Adipocyte (in vitro differentiated cells): ENCODE results near the gene RALY.

Experiments
- DNase-seq: peaks from one replicate; pipeline ENCODE4 v3.0.0-alpha.2; 2015; ENCODE audit warnings: low read depth
- H3K27me3 ChIP-seq: replicated peaks from 2 replicates; pipeline ENCODE4 v1.7.0; 2013; ENCODE audit warnings: mild to moderate bottlenecking, low read length, moderate library complexity; ENCODE audit not compliant: control insufficient read depth, insufficient read depth
- H3K36me3 ChIP-seq: 2 replicates; pipeline ENCODE4 v1.7.0; 2013; ENCODE audit warnings: low read length, mild to moderate bottlenecking, moderate library complexity; ENCODE audit not compliant: control insufficient read depth, insufficient read depth, severe bottlenecking
- H3K4me1 ChIP-seq: 2 replicates; pipeline ENCODE4 v1.7.0; 2013; ENCODE audit warnings: mild to moderate bottlenecking, low read length, moderate library complexity; ENCODE audit not compliant: control insufficient read depth, insufficient read depth
- H3K4me3 ChIP-seq: 2 replicates; pipeline ENCODE4 v1.7.0; 2013; ENCODE audit warnings: mild to moderate bottlenecking, low read length, moderate library complexity
- H3K9ac ChIP-seq: 2 replicates; pipeline ENCODE4 v1.7.0; 2013; ENCODE audit warnings: mild to moderate bottlenecking, low read length, moderate library complexity
- H3K9me3 ChIP-seq: 2 replicates; pipeline ENCODE4 v1.7.0; 2013; ENCODE audit warnings: mild to moderate bottlenecking, low read length, moderate library complexity; ENCODE audit not compliant: control insufficient read depth

The RALY gene

GRCh38 chr20:34070079-34070439 is 76.3 kb downstream of the RALY start:
- H3K36me3 ChIP-seq: peaks cover 14% of the 10 kb centered on the region

GRCh38 chr20:34070859-34071258 is 77.1 kb downstream of the RALY start:
- no peak overlapping the region for H3K4me3 ChIP-seq
- peaks cover 10% of the 10 kb centered on the region for H3K4me1 ChIP-seq
- no peak for DNase-seq
- peaks cover 14% of the 10 kb centered on the region for H3K36me3 ChIP-seq
- H3K9ac ChIP-seq: no peak overlapping the region
- H3K27me3 ChIP-seq: no peaks in the 10 kb centered on the region
- H3K9me3 ChIP-seq: no peaks in the 10 kb centered on the region

More at GRCh38 chr20:34070079-34070439, 76.3 kb downstream of the RALY start:
- Histone ChIP-seq H3K27me3 (no peaks in the 10 kb centered on the region), H3K4me1 (peaks cover 18% of the 10 kb centered on the region), H3K4me3 (no peak overlapping the region), H3K9me3 (no peaks in the 10 kb centered on the region), H3K9ac (no peak overlapping the region)
- no peak for DNase-seq

GRCh38 chr20:34072076-34072475 is 78.4 kb downstream of the RALY start:
- DNase-seq: no peak
- H3K36me3 ChIP-seq: peaks cover 25% of the 10 kb centered on the region
- peaks cover 6% of the 10 kb centered on the region for H3K4me1 ChIP-seq
- no peaks in the 10 kb centered on the region for H3K27me3 ChIP-seq
- H3K9ac ChIP-seq: no peak overlapping the region
- H3K9me3 ChIP-seq: no peaks in the 10 kb centered on the region
- no peak overlapping the region for H3K4me3 ChIP-seq

- no peaks in the 10 kb centered on the region for H3K9me3 ChIP-seq
- DNase-seq: no peak
- H3K36me3 ChIP-seq: peaks cover 31% of the 10 kb centered on the region
- H3K9ac ChIP-seq: no peak overlapping the region
- H3K4me3 ChIP-seq: no peak overlapping the region
- no peaks in the 10 kb centered on the region for H3K27me3 ChIP-seq
- peaks cover 6% of the 10 kb centered on the region for H3K4me1 ChIP-seq
Observed at GRCh38 chr20:34072778-34073177, 79.1 kb downstream of the RALY start.

GRCh38 chr20:34074101-34074760 is 80.5 kb downstream of the RALY start:
- Histone ChIP-seq H3K36me3 (peaks cover 44% of the 10 kb centered on the region), H3K27me3 (no peaks in the 10 kb centered on the region), H3K4me1 (peaks cover 6% of the 10 kb centered on the region), H3K9me3 (no peaks in the 10 kb centered on the region), H3K4me3 (no peak overlapping the region), H3K9ac (no peak overlapping the region)
- peak; percentile 23 for DNase-seq

- Histone ChIP-seq H3K36me3 (peaks cover 51% of the 10 kb centered on the region), H3K9me3 (no peaks in the 10 kb centered on the region), H3K27me3 (no peaks in the 10 kb centered on the region), H3K4me3 (no peak overlapping the region), H3K4me1 (no peaks in the 10 kb centered on the region), H3K9ac (no peak overlapping the region)
- DNase-seq: no peak
Observed at GRCh38 chr20:34075647-34076046, 81.9 kb downstream of the RALY start.

- Histone ChIP-seq H3K36me3 (peaks cover 63% of the 10 kb centered on the region), H3K4me1 (no peaks in the 10 kb centered on the region), H3K9me3 (no peaks in the 10 kb centered on the region), H3K4me3 (no peak overlapping the region), H3K27me3 (no peaks in the 10 kb centered on the region), H3K9ac (no peak overlapping the region)
- no peak for DNase-seq
Observed at GRCh38 chr20:34076952-34077351, 83.2 kb downstream of the RALY start.

GRCh38 chr20:34078540-34078939 is 84.8 kb downstream of the RALY start:
- H3K9me3 ChIP-seq: no peaks in the 10 kb centered on the region
- peaks cover 10% of the 10 kb centered on the region for H3K4me1 ChIP-seq
- H3K4me3 ChIP-seq: no peak overlapping the region
- no peak for DNase-seq
- H3K27me3 ChIP-seq: no peaks in the 10 kb centered on the region
- H3K36me3 ChIP-seq: peaks cover 62% of the 10 kb centered on the region
- no peak overlapping the region for H3K9ac ChIP-seq

GRCh38 chr20:34079818-34080217 is 86.1 kb downstream of the RALY start:
- Histone ChIP-seq H3K36me3 (peaks cover 60% of the 10 kb centered on the region), H3K9me3 (no peaks in the 10 kb centered on the region), H3K4me1 (peaks cover 12% of the 10 kb centered on the region), H3K27me3 (no peaks in the 10 kb centered on the region), H3K4me3 (no peak overlapping the region), H3K9ac (no peak overlapping the region)
- no peak for DNase-seq

GRCh38 chr20:34082232-34082887 is 88.6 kb downstream of the RALY start:
- Histone ChIP-seq H3K36me3 (peaks cover 55% of the 10 kb centered on the region), H3K27me3 (no peaks in the 10 kb centered on the region), H3K4me3 (no peak overlapping the region), H3K9ac (no peak overlapping the region), H3K9me3 (no peaks in the 10 kb centered on the region), H3K4me1 (peaks cover 12% of the 10 kb centered on the region)
- DNase-seq: no peak

GRCh38 chr20:34083137-34083536 is 89.4 kb downstream of the RALY start:
- no peak overlapping the region for H3K9ac ChIP-seq
- no peak overlapping the region for H3K4me3 ChIP-seq
- peaks cover 12% of the 10 kb centered on the region for H3K4me1 ChIP-seq
- peaks cover 52% of the 10 kb centered on the region for H3K36me3 ChIP-seq
- no peak for DNase-seq
- no peaks in the 10 kb centered on the region for H3K9me3 ChIP-seq
- no peaks in the 10 kb centered on the region for H3K27me3 ChIP-seq
